Measurements from ENCODE around the gene CDKN2AIP. TPM values are rescaled to one million over a fixed set of nuclear protein-coding genes. Genes with fewer than 3 reads are reported as not detected.

The CDKN2AIP gene
- total RNA-seq, 1 experiment from 2014 or later: 6.4 TPM

DNA sequence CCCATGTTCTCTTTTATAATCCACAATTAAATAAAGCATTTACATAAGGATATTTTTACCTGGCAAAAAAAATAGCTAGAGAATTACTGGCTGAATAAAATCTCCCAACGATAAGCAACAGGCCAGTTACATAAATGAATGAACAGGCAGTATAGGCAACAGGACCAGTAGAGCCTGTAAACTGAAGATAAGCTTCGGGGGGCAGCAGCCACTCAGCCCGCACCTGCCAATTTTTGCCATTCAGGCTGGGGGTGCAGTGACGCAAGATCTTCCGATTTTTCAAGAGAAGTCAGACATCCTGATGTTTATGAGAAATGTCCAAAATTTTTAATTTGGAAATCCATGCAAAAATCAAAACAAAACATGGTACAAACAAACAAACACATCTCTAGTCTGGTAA is 49.0 kb upstream of the CDKN2AIP start:
- ATAC-seq (no peak), DNase-seq (ENCODE audit: low read depth, low spot score) (no peak)
- ChIA-PET RAD21 (ENCODE audit: low non-redundant PET in 1 of 2, low total read pairs in 2 of 2, uncharacterized antibody in 2 of 2, unreplicated experiment in 2 of 2) (no interaction called here), CTCF (no interaction called here), POLR2A (no interaction called here)
- Histone ChIP-seq H3K9me3 (ENCODE audit: control insufficient read depth in 1 of 2, insufficient read depth in 1 of 2, low read depth in 1 of 2, low read length in 2 of 2) (no peaks in the 10 kb centered on the region), H2AFZ (ENCODE audit: low read depth, low read length, poor library complexity, severe bottlenecking) (no peak overlapping the region), H3K4me2 (ENCODE audit: low read length) (no peak overlapping the region), H3K36me3 (ENCODE audit: control insufficient read depth in 1 of 2, insufficient read depth in 2 of 2, low read length in 2 of 2) (no peaks in the 10 kb centered on the region), H3K27me3 (ENCODE audit: insufficient read depth, low read length) (no peaks in the 10 kb centered on the region), H3K79me2 (ENCODE audit: insufficient read depth, low read length) (no peaks in the 10 kb centered on the region), H3K4me1 (ENCODE audit: control insufficient read depth in 1 of 2, insufficient read depth in 2 of 2, low read length in 2 of 2) (peaks cover 4 to 5% of the 10 kb centered on the region in 2 experiments; a peak in 1 of 4 replicates), H3K9me2 (ENCODE audit: insufficient read depth) (no peaks in the 10 kb centered on the region), H3K4me3 (replicated peaks in 1 of 2; ENCODE audit: low read depth in 1 of 2, low read length in 2 of 2) (no peak overlapping the region), H4K20me1 (ENCODE audit: insufficient read depth) (no peaks in the 10 kb centered on the region), H3K9ac (ENCODE audit: low read length) (no peak overlapping the region), H3K27ac (ENCODE audit: low read depth, low read length) (no peak overlapping the region)
- TF ChIP-seq, protein P1, sequence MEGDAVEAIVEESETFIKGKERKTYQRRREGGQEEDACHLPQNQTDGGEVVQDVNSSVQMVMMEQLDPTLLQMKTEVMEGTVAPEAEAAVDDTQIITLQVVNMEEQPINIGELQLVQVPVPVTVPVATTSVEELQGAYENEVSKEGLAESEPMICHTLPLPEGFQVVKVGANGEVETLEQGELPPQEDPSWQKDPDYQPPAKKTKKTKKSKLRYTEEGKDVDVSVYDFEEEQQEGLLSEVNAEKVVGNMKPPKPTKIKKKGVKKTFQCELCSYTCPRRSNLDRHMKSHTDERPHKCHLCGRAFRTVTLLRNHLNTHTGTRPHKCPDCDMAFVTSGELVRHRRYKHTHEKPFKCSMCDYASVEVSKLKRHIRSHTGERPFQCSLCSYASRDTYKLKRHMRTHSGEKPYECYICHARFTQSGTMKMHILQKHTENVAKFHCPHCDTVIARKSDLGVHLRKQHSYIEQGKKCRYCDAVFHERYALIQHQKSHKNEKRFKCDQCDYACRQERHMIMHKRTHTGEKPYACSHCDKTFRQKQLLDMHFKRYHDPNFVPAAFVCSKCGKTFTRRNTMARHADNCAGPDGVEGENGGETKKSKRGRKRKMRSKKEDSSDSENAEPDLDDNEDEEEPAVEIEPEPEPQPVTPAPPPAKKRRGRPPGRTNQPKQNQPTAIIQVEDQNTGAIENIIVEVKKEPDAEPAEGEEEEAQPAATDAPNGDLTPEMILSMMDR (IDR thresholded peaks at IDR 0.05 in 2 of 3, conservative IDR thresholded peaks at IDR 0.05 in 1 of 3; ENCODE audit: borderline replicate concordance in 1 of 3, insufficient read depth in 1 of 3, low read depth in 2 of 3, low read length in 2 of 3): no peak
- TF ChIP-seq YY1 (IDR thresholded peaks at IDR 0.05; ENCODE audit: extremely low read depth, insufficient replicate concordance, low read depth, low read length): no peak
- TF ChIP-seq CEBPB (IDR thresholded peaks at IDR 0.05; ENCODE audit: low read depth): no peak
- TF ChIP-seq, protein P2, sequence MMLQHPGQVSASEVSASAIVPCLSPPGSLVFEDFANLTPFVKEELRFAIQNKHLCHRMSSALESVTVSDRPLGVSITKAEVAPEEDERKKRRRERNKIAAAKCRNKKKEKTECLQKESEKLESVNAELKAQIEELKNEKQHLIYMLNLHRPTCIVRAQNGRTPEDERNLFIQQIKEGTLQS (IDR thresholded peaks at IDR 0.05): no peak
- TF ChIP-seq JUND (IDR thresholded peaks at IDR 0.05): no peak
- TF ChIP-seq SP1 (IDR thresholded peaks at IDR 0.05; ENCODE audit: low read depth): no peak
- TF ChIP-seq SRF (IDR thresholded peaks at IDR 0.05; ENCODE audit: low read depth): no peak
- TF ChIP-seq ZNF274 (IDR thresholded peaks at IDR 0.05; ENCODE audit: low read depth, low read length): no peak
- no peak for TF ChIP-seq EGR1 (IDR thresholded peaks at IDR 0.05; ENCODE audit: low read depth)
- TF ChIP-seq, protein P3, sequence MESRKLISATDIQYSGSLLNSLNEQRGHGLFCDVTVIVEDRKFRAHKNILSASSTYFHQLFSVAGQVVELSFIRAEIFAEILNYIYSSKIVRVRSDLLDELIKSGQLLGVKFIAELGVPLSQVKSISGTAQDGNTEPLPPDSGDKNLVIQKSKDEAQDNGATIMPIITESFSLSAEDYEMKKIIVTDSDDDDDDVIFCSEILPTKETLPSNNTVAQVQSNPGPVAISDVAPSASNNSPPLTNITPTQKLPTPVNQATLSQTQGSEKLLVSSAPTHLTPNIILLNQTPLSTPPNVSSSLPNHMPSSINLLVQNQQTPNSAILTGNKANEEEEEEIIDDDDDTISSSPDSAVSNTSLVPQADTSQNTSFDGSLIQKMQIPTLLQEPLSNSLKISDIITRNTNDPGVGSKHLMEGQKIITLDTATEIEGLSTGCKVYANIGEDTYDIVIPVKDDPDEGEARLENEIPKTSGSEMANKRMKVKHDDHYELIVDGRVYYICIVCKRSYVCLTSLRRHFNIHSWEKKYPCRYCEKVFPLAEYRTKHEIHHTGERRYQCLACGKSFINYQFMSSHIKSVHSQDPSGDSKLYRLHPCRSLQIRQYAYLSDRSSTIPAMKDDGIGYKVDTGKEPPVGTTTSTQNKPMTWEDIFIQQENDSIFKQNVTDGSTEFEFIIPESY (IDR thresholded peaks at IDR 0.05; ENCODE audit: extremely low read depth, insufficient replicate concordance, low read length): no peak
- no peak for TF ChIP-seq RAD21 (IDR thresholded peaks at IDR 0.05; ENCODE audit: low read depth)
- no peak for TF ChIP-seq POLR2A (IDR thresholded peaks at IDR 0.05; ENCODE audit: borderline replicate concordance, extremely low read depth, insufficient read depth, insufficient read length)
- TF ChIP-seq ZFX (IDR thresholded peaks at IDR 0.05): no peak
- no peak for TF ChIP-seq SIN3A (IDR thresholded peaks at IDR 0.05; ENCODE audit: low read depth)
- no peak for TF ChIP-seq CBX3 (IDR thresholded peaks at IDR 0.05; ENCODE audit: low read depth)
- no peak for TF ChIP-seq EZH2phosphoT487 (IDR thresholded peaks at IDR 0.05; ENCODE audit: borderline replicate concordance)
- no peak for TF ChIP-seq POLR2AphosphoS5 (IDR thresholded peaks at IDR 0.05; ENCODE audit: low read depth, low read length)
- TF ChIP-seq, protein P4, sequence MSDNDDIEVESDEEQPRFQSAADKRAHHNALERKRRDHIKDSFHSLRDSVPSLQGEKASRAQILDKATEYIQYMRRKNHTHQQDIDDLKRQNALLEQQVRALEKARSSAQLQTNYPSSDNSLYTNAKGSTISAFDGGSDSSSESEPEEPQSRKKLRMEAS (IDR thresholded peaks at IDR 0.05): no peak
- no peak for TF ChIP-seq FOSL1 (IDR thresholded peaks at IDR 0.05; ENCODE audit: low read depth)
- intact Hi-C loops (cut with micrococcal nuclease): no loop called here
- BruUV-seq (replicated peaks): no TSS peak
